Left lung (tissue), 10 donors: ENCODE results near the gene UBE2D2. TPM values are rescaled to one million over a fixed set of nuclear protein-coding genes. Genes with fewer than 3 reads are reported as not detected.
A peak's percentile ranks its signal among the peaks of the same experiment; 100 is the strongest.
"Not testable (repeated sequence)": the region's sequence is repeated elsewhere in the genome, so short reads cannot be mapped to it uniquely, and the experiment has no call there.

Source experiments
- ATAC-seq: fragments of 200-7000 bp; cut with Tn5 transposase; one replicate; pipeline ENCODE4 v1.9.1; 2020; ENCODE audit warnings: moderate library complexity
- DNase-seq, 4 donors: peaks; one replicate each; pipeline ENCODE4 v3.0.0-alpha.2; 2013 to 2020
- H3K27ac ChIP-seq, 2 donors: fragments of 200-600 bp; sonication (generic) in 1 of 2; one replicate each; pipeline versions ENCODE4 v1.5.0 to v1.8.0; 2020 to 2021
- H3K27me3 ChIP-seq, 2 donors: fragments of 200-600 bp; sonication (generic) in 1 of 2; one replicate each; pipeline versions ENCODE4 v1.5.0 to v1.8.0; 2020 to 2021
- H3K36me3 ChIP-seq, 2 donors: fragments of 200-600 bp; sonication (generic) in 1 of 2; one replicate each; pipeline versions ENCODE4 v1.5.0 to v1.8.0; 2020 to 2021
- H3K4me1 ChIP-seq, 2 donors: fragments of 200-600 bp; one replicate each; pipeline ENCODE4 v1.8.0; 2021
- H3K4me3 ChIP-seq, 2 donors: fragments of 200-600 bp; sonication (generic) in 1 of 2; one replicate each; pipeline versions ENCODE4 v1.5.0 to v1.8.0; 2020 to 2021; ENCODE audit warnings: mild to moderate bottlenecking in 1 of 2
- H3K9me3 ChIP-seq, 2 donors: fragments of 200-600 bp; sonication (generic) in 1 of 2; one replicate each; pipeline versions ENCODE4 v1.5.0 to v1.8.0; 2020 to 2021
- CTCF ChIP-seq, 2 donors: fragments of 200-600 bp; sonication (generic) in 1 of 2; IDR thresholded peaks; one replicate each; pipeline versions ENCODE4 v1.5.0 to v1.8.0; 2021; ENCODE audit warnings: antibody characterized with exemption in 2 of 2
- intact Hi-C, 2 donors: fragments of 100-400 bp; cut with DNase I; formaldehyde crosslinking; loops; one replicate each; pipeline versions ENCODE4 v1.11.2 to v1.14.2; 2022
- polyA plus RNA-seq, 6 donors: library from polyadenylated mRNA; unstranded; fragments of 120-200 nt; gene quantifications; one replicate each; pipeline ENCODE4 v1.2.1, GENCODE V29; 2013; ENCODE audit not compliant: insufficient read length in 6 of 6
- total RNA-seq, 2 donors: library from RNA; stranded (reverse); fragmentation: NEBNext Ultra II Directional; extraction: Animal tissue kit (Norgen Biotek cat#: 25700); gene quantifications; one replicate each; pipeline ENCODE4 v1.2.1, GENCODE V29; 2021
- donor health status: DM: no; HTN: yes; CAD: no.
- donor health status: DM: no; HTN: no; CAD: no.

UBE2D2 gene
- total and polyA plus RNA-seq, 8 donors, result 122 to 160 (median 145) TPM

- H3K36me3 ChIP-seq, result peaks cover 0 to 55% of the 10 kb centered on the region in 2 donors
- intact Hi-C loops, result no loop called here
- no peak for ATAC-seq
- no peak for TF ChIP-seq CTCF (IDR thresholded peaks at IDR 0.05)
- no peaks in the 10 kb centered on the region for H3K27me3 ChIP-seq
- H3K4me1 ChIP-seq, result no peaks in the 10 kb centered on the region
- DNase-seq, result no peak
- H3K4me3 ChIP-seq, result no peak overlapping the region
- H3K9me3 ChIP-seq, result no peaks in the 10 kb centered on the region
- no peak overlapping the region for H3K27ac ChIP-seq
These were observed 44.7 kb downstream of the UBE2D2 start for GRCh38 chr5:139605887-139606286.

- H3K9me3 ChIP-seq, result no peaks in the 10 kb centered on the region
- DNase-seq (no peak), ATAC-seq (peak; percentile 59)
- TF ChIP-seq CTCF (IDR thresholded peaks at IDR 0.05), result no peak
- no peaks in the 10 kb centered on the region for H3K27me3 ChIP-seq
- peaks cover 0 to 31% of the 10 kb centered on the region in 2 donors for H3K36me3 ChIP-seq
- H3K4me1 ChIP-seq, result peaks cover 4 to 9% of the 10 kb centered on the region in 2 donors
- no peak overlapping the region for H3K27ac ChIP-seq
- intact Hi-C loops, result no loop called here
- H3K4me3 ChIP-seq, result no peak overlapping the region
These were observed 50.8 kb downstream of the UBE2D2 start for GRCh38 chr5:139611703-139612584.

- H3K4me3 ChIP-seq, result no peak overlapping the region
- no peaks in the 10 kb centered on the region for H3K27me3 ChIP-seq
- peaks cover 0 to 92% of the 10 kb centered on the region in 2 donors for H3K36me3 ChIP-seq
- ATAC-seq (no peak), DNase-seq (no peak)
- intact Hi-C loops, result no loop called here
- no peak for TF ChIP-seq CTCF (IDR thresholded peaks at IDR 0.05)
- H3K27ac ChIP-seq, result no peak overlapping the region
- no peaks in the 10 kb centered on the region for H3K9me3 ChIP-seq
- no peaks in the 10 kb centered on the region for H3K4me1 ChIP-seq
These were observed 58.7 kb downstream of the UBE2D2 start for GRCh38 chr5:139619861-139620260.

- H3K4me1 ChIP-seq, H3K27ac ChIP-seq, ATAC-seq, H3K4me3 ChIP-seq, intact Hi-C loops, H3K27me3 ChIP-seq, H3K9me3 ChIP-seq, DNase-seq: not testable (repeated sequence)
- H3K36me3 ChIP-seq, result peaks cover 3 to 94% of the 10 kb centered on the region in 2 donors
These were observed 64.3 kb downstream of the UBE2D2 start for GRCh38 chr5:139625398-139625797.

- peaks cover 3 to 45% of the 10 kb centered on the region in 2 donors for H3K36me3 ChIP-seq
- no peak overlapping the region for H3K27ac ChIP-seq
- peaks cover 7 to 20% of the 10 kb centered on the region in 2 donors for H3K4me1 ChIP-seq
- ATAC-seq (no peak), DNase-seq (no peak)
- intact Hi-C loops, result loop anchor here in 1 of 2 donors (10.0 kb wide), 2 partner anchors 64 to 134 kb away; no protein-coding TSS in a partner anchor
- no peaks in the 10 kb centered on the region for H3K9me3 ChIP-seq
- H3K27me3 ChIP-seq, result no peaks in the 10 kb centered on the region
- no peak overlapping the region for H3K4me3 ChIP-seq
- TF ChIP-seq CTCF (IDR thresholded peaks at IDR 0.05), result no peak
These were observed 69.7 kb downstream of the UBE2D2 start for GRCh38 chr5:139630855-139631254.
